CD14-positive monocyte (primary cell): Measurements from ENCODE around the gene POLR3E. TPM values are rescaled to one million over a fixed set of nuclear protein-coding genes. Genes with fewer than 3 reads are reported as not detected.

Experiments used
- DNase-seq, 3 donors: peaks; one replicate each; pipeline ENCODE4 v3.0.0-alpha.2; 2011 to 2022
- H2AFZ ChIP-seq: 2 replicates; pipeline ENCODE4 v1.6.0; 2012; ENCODE audit warnings: mild to moderate bottlenecking, low read depth, low read length, inconsistent platforms; ENCODE audit not compliant: insufficient read depth, poor library complexity, severe bottlenecking
- H3K27ac ChIP-seq, 2 donors: 1 replicate in 1 of 2; 2 replicates in 1 of 2; pipeline ENCODE4 v1.5.1; 2012 to 2013; ENCODE audit warnings: low read length in 2 of 2, control low read depth in 1 of 2, inconsistent platforms in 1 of 2, low read depth in 1 of 2, mild to moderate bottlenecking in 1 of 2
- H3K27me3 ChIP-seq, 2 donors: one replicate each; pipeline versions ENCODE4 v1.6.0 to v1.6.1; 2011 to 2013; ENCODE audit warnings: low read length in 2 of 2; ENCODE audit not compliant: control insufficient read depth in 2 of 2, insufficient read depth in 2 of 2
- H3K36me3 ChIP-seq, 2 donors: replicated peaks in 1 of 2; 1 replicate in 1 of 2; 2 replicates in 1 of 2; pipeline versions ENCODE4 v1.5.1 to v1.6.1; 2012 to 2013; ENCODE audit warnings: low read length in 2 of 2, control low read depth in 1 of 2, inconsistent platforms in 1 of 2, mild to moderate bottlenecking in 1 of 2; ENCODE audit not compliant: insufficient read depth in 2 of 2, control insufficient read depth in 1 of 2
- H3K4me1 ChIP-seq, 2 donors: 1 replicate in 1 of 2; 2 replicates in 1 of 2; pipeline versions ENCODE4 v1.5.1 to v1.6.1; 2012 to 2013; ENCODE audit warnings: low read length in 2 of 2, control low read depth in 1 of 2, inconsistent platforms in 1 of 2, mild to moderate bottlenecking in 1 of 2, moderate library complexity in 1 of 2; ENCODE audit not compliant: insufficient read depth in 2 of 2, control insufficient read depth in 1 of 2
- H3K4me2 ChIP-seq: replicated peaks from 2 replicates; pipeline ENCODE3; 2012; ENCODE audit warnings: low read length, moderate library complexity, mild to moderate bottlenecking; ENCODE audit not compliant: poor library complexity, severe bottlenecking; ENCODE audit errors: extremely low read depth
- H3K4me3 ChIP-seq, 3 experiments: fragments of 200-600 bp in 1 of 3; sonication (generic) in 1 of 3; replicated peaks in 1 of 3; 1 replicate in 2 of 3; 2 replicates in 1 of 3; pipeline ENCODE4 v1.5.1; 2011 to 2013; ENCODE audit warnings: low read length in 3 of 3, mild to moderate bottlenecking in 3 of 3, control low read depth in 2 of 3, low read depth in 2 of 3, inconsistent platforms in 1 of 3, moderate library complexity in 1 of 3
- H3K79me2 ChIP-seq: 2 replicates; pipeline ENCODE4 v1.6.0; 2012; ENCODE audit warnings: mild to moderate bottlenecking, control low read depth, inconsistent platforms, low read length, moderate library complexity; ENCODE audit not compliant: insufficient read depth
- H3K9ac ChIP-seq: 2 replicates; pipeline ENCODE4 v1.6.0; 2017; ENCODE audit warnings: low read length, mild to moderate bottlenecking; ENCODE audit not compliant: insufficient read depth, poor library complexity, severe bottlenecking
- H3K9me3 ChIP-seq, 2 donors: replicated peaks in 1 of 2; 1 replicate in 1 of 2; 2 replicates in 1 of 2; pipeline versions ENCODE4 v1.5.1 to v1.6.1; 2012 to 2013; ENCODE audit warnings: low read length in 2 of 2, control low read depth in 1 of 2; ENCODE audit not compliant: control insufficient read depth in 1 of 2, insufficient read depth in 1 of 2
- H4K20me1 ChIP-seq: 2 replicates; pipeline ENCODE4 v1.6.0; 2012; ENCODE audit warnings: mild to moderate bottlenecking, low read length, control low read depth, moderate library complexity; ENCODE audit not compliant: insufficient read depth
- H3K27ac Mint-ChIP-seq, 7 donors: one replicate each; pipeline ENCODE4 v1.8.0; 2020; ENCODE audit warnings: mild to moderate bottlenecking in 7 of 7, mixed read lengths in 7 of 7, moderate library complexity in 6 of 7, inconsistent platforms in 2 of 7
- H3K27me3 Mint-ChIP-seq, 3 donors: one replicate each; pipeline ENCODE4 v1.8.0; 2021 to 2022; ENCODE audit warnings: low read depth in 3 of 3, mild to moderate bottlenecking in 3 of 3, mixed read lengths in 3 of 3, moderate library complexity in 3 of 3, inconsistent platforms in 1 of 3
- H3K36me3 Mint-ChIP-seq, 2 donors: one replicate each; pipeline ENCODE4 v1.8.0; 2020; ENCODE audit warnings: mixed read lengths in 2 of 2, inconsistent platforms in 1 of 2, mild to moderate bottlenecking in 1 of 2
- H3K4me1 Mint-ChIP-seq: one replicate; pipeline ENCODE4 v1.8.0; 2020; ENCODE audit warnings: mild to moderate bottlenecking, mixed read lengths
- H3K4me3 Mint-ChIP-seq, 2 donors: one replicate each; pipeline ENCODE4 v1.8.0; 2020; ENCODE audit warnings: mild to moderate bottlenecking in 2 of 2, mixed read lengths in 2 of 2, moderate library complexity in 1 of 2
- H3K9me3 Mint-ChIP-seq, 7 donors: one replicate each; pipeline ENCODE4 v1.8.0; 2020 to 2022; ENCODE audit warnings: mixed read lengths in 7 of 7, mild to moderate bottlenecking in 6 of 7, moderate library complexity in 6 of 7, inconsistent platforms in 2 of 7
- CTCF ChIP-seq: fragments of 200-600 bp; IDR thresholded peaks from one replicate; pipeline ENCODE4 v1.8.0; 2022; ENCODE audit warnings: antibody characterized with exemption, mild to moderate bottlenecking
- WGBS: methylation state at CpG from one replicate; pipeline ENCODE4 v1.1.5; 2013; ENCODE audit warnings: missing lambda C conversion rate; ENCODE audit not compliant: insufficient coverage; 5-methylcytosine and 5-hydroxymethylcytosine counted together
- intact Hi-C, 2 donors: fragments of 100-400 bp; cut with micrococcal nuclease; formaldehyde crosslinking; loops; one replicate each; pipeline versions ENCODE4 v1.15.0 to v1.15.1; 2023
- polyA plus RNA-seq, 3 donors: library from polyadenylated mRNA; depleted of rRNA in 1 of 3; unstranded in 2 of 3; stranded (reverse) in 1 of 3; fragments of 300-500 nt in 2 of 3; fragments of >200 nt in 1 of 3; fragmentation: Illumina TruSeq in 2 of 3; gene quantifications; 1 replicate in 2 of 3; 2 replicates in 1 of 3; pipeline ENCODE4 v1.2.3, GENCODE V29; 2012 to 2021

The POLR3E gene
- polyA plus RNA-seq, 3 donors, result 4.1 to 34.6 (median 5.7) TPM

- Histone ChIP-seq H3K9me3 (no peaks in the 10 kb centered on the region), H2AFZ (peak within 1 kb of the TSS; percentile 88), H3K4me1 (peaks cover 33 to 54% of the 10 kb centered on the region in 2 donors), H3K4me3 (peak within 1 kb of the TSS; percentile 56 to 87 (median 69)), H3K36me3 (no peaks in the 10 kb centered on the region), H3K79me2 (peaks cover 44% of the 10 kb centered on the region), H3K9ac (peak within 1 kb of the TSS; percentile 65), H4K20me1 (no peaks in the 10 kb centered on the region), H3K27me3 (no peaks in the 10 kb centered on the region), H3K4me2 (peak within 1 kb of the TSS; percentile 93), H3K27ac (peak within 1 kb of the TSS in 1 of 2 donors; percentile 54)
- Mint-ChIP-seq H3K27ac (peak within 1 kb of the TSS in 6 of 7 donors; percentile 32 to 85 (median 78)), H3K4me1 (peaks cover 47% of the 10 kb centered on the region), H3K27me3 (peaks cover 3 to 9% (median 3%) of the 10 kb centered on the region in 3 donors), H3K9me3 (no peaks in the 10 kb centered on the region), H3K4me3 (peak within 1 kb of the TSS; percentile 96), H3K36me3 (no peaks in the 10 kb centered on the region)
- WGBS, result under 1% methylated on average over 95 of the region's 96 CpGs
- TF ChIP-seq CTCF, result no peak
- DNase-seq, result peak; percentile 92 to 95 (median 93)
- intact Hi-C loops, result loop anchor here (10.0 kb wide), 2 partner anchors 50 to 180 kb away; no protein-coding TSS in a partner anchor
Observed at GRCh38 chr16:22374311-22375116, 77.3 kb downstream of the POLR3E start, which contains the start of gene CDR2. Gene CDR2 (minus strand): TSS chr16:22374619. CDS start chr16:22374309, 310 bp downstream.

DNA sequence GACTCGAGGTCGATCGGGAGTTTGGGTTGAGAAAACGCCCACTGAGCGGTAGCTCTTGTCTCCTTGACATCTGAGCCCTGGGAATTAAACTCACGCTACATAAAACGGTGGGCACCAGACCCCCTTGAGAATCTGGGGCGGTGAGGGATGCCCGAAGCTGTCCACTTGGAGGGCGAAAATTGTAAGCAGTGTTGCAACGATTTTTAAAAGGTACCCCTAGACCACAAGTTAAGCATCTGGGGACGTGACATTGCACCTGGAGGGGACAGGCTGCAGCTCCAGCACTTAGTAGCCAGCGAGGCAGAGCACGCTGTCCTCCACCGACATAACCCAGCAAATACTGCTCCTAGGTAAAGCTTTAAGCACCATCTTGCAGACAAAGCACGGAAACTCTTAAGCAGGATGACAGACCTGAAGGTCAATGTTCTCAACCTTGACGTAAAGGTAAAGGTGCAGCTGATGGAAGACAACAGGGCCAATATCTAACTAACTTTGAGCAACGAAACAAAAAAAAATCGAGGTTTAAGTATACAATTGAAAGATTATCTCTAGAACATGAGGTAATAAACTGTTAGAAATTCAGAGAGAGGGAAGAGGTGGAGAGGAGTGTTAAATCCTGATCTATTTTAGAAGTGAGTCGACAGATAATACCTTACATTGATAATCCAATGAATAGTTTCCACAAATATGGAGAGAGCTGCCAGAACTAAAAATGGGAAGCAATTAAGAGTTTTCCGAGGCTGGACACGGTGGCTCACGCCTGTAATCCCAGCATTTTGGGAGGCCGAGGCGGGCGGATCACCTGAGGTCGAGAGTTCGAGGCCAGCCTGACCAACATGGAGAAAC is 78.1 kb downstream of the POLR3E start:
- Histone ChIP-seq H3K9ac (peak overlapping the region; percentile 65), H3K9me3 (no peaks in the 10 kb centered on the region), H3K27ac (peak overlapping the region in 1 of 2 donors; percentile 54), H3K27me3 (no peaks in the 10 kb centered on the region), H3K4me1 (peaks cover 28 to 45% of the 10 kb centered on the region in 2 donors), H4K20me1 (no peaks in the 10 kb centered on the region), H3K36me3 (no peaks in the 10 kb centered on the region), H2AFZ (peak overlapping the region; percentile 88), H3K79me2 (peaks cover 37% of the 10 kb centered on the region), H3K4me3 (peak overlapping the region; percentile 55 to 87 (median 56)), H3K4me2 (peak overlapping the region; percentile 93)
- H3K9me3 Mint-ChIP-seq, result no peaks in the 10 kb centered on the region
- peaks cover 3 to 9% (median 3%) of the 10 kb centered on the region in 3 donors for H3K27me3 Mint-ChIP-seq
- H3K4me1 Mint-ChIP-seq, result peaks cover 40% of the 10 kb centered on the region
- WGBS, result 12% methylated on average over 16 of the region's 28 CpGs
- H3K4me3 Mint-ChIP-seq, result peak overlapping the region; percentile 96
- no peak for TF ChIP-seq CTCF
- no peak for DNase-seq
- intact Hi-C loops, result loop anchor here (10.0 kb wide), 2 partner anchors 51 to 181 kb away; no protein-coding TSS in a partner anchor
- H3K27ac Mint-ChIP-seq, result peak overlapping the region in 4 of 7 donors; percentile 5 to 84 (median 78)
- H3K36me3 Mint-ChIP-seq, result no peaks in the 10 kb centered on the region
